Thoracic aorta (tissue), 2 donors: ENCODE results near the gene KBTBD4. TPM values are rescaled to one million over a fixed set of nuclear protein-coding genes. Genes with fewer than 3 reads are reported as not detected.

Experiments
- ATAC-seq: fragments of 150-250 bp; one replicate; pipeline ENCODE4 v1.8.0; 2017; ENCODE audit warnings: low read depth; ENCODE audit not compliant: insufficient number of reproducible peaks, low FRiP score
- DNase-seq: peaks from one replicate; pipeline ENCODE4 v3.0.0-alpha.2; 2020; ENCODE audit warnings: low spot score
- H3K27ac ChIP-seq, 2 donors: fragments of 200-600 bp; sonication (generic); 1 replicate in 1 of 2; 2 replicates in 1 of 2; pipeline ENCODE4 v1.5.1; 2016; ENCODE audit warnings: mild to moderate bottlenecking in 2 of 2, moderate library complexity in 2 of 2
- H3K27me3 ChIP-seq: fragments of 200-600 bp; sonication (generic); replicated peaks from 2 replicates; pipeline ENCODE4 v1.6.0; 2016; ENCODE audit warnings: mild to moderate bottlenecking; ENCODE audit not compliant: insufficient read depth
- H3K36me3 ChIP-seq: fragments of 200-600 bp; sonication (generic); one replicate; pipeline ENCODE4 v1.5.1; 2016
- H3K4me1 ChIP-seq, 2 donors: fragments of 200-600 bp; sonication (generic); 1 replicate in 1 of 2; 2 replicates in 1 of 2; pipeline versions ENCODE4 v1.5.1 to v1.6.0; 2016; ENCODE audit warnings: low read depth in 2 of 2, mild to moderate bottlenecking in 1 of 2; ENCODE audit not compliant: control insufficient read depth in 1 of 2
- H3K4me3 ChIP-seq: fragments of 200-600 bp; sonication (generic); 2 replicates; pipeline ENCODE4 v1.5.1; 2016; ENCODE audit warnings: mild to moderate bottlenecking
- H3K9me3 ChIP-seq: fragments of 200-600 bp; sonication (generic); 2 replicates; pipeline ENCODE4 v1.5.1; 2016
- CTCF ChIP-seq: fragments of 200-600 bp; sonication (generic); IDR thresholded peaks from one replicate; pipeline ENCODE4 v1.5.1; 2019; ENCODE audit warnings: antibody characterized with exemption
- total RNA-seq, 2 donors: library from RNA; depleted of rRNA; stranded (reverse); fragments of >200 nt; gene quantifications; one replicate each; pipeline versions ENCODE4 v1.1.0 to v1.2.3, GENCODE V29; 2016

Gene KBTBD4
- total RNA-seq, 2 donors from 2014 or later: 14.9 to 19.1 TPM

- no peak for TF ChIP-seq CTCF
- H3K4me3 ChIP-seq: no peak overlapping the region
- H3K27me3 ChIP-seq: peaks cover 10% of the 10 kb centered on the region
- H3K27ac ChIP-seq: no peak overlapping the region
- DNase-seq: no peak
- H3K36me3 ChIP-seq: no peaks in the 10 kb centered on the region
- no peaks in the 10 kb centered on the region for H3K9me3 ChIP-seq
- H3K4me1 ChIP-seq: peaks cover 12 to 22% of the 10 kb centered on the region in 2 donors
- no peak for ATAC-seq
These were observed 13.0 kb upstream of the KBTBD4 start for GRCh38 chr11:47591764-47592163.

GRCh38 chr11:47589977-47590861 is 11.4 kb upstream of the KBTBD4 start:
- peaks cover 10% of the 10 kb centered on the region for H3K27me3 ChIP-seq
- peaks cover 3% of the 10 kb centered on the region for H3K36me3 ChIP-seq
- peaks cover 12 to 22% of the 10 kb centered on the region in 2 donors for H3K4me1 ChIP-seq
- DNase-seq: no peak
- H3K9me3 ChIP-seq: no peaks in the 10 kb centered on the region
- H3K27ac ChIP-seq: no peak overlapping the region
- no peak for TF ChIP-seq CTCF
- no peak for ATAC-seq
- peak overlapping the region; percentile 35 for H3K4me3 ChIP-seq

- H3K27me3 ChIP-seq: peaks cover 10% of the 10 kb centered on the region
- peaks cover 7% of the 10 kb centered on the region for H3K36me3 ChIP-seq
- H3K4me1 ChIP-seq: peaks cover 12 to 22% of the 10 kb centered on the region in 2 donors
- ATAC-seq: no peak
- TF ChIP-seq CTCF: no peak
- H3K27ac ChIP-seq: no peak overlapping the region
- no peaks in the 10 kb centered on the region for H3K9me3 ChIP-seq
- no peak for DNase-seq
- peak overlapping the region; percentile 35 for H3K4me3 ChIP-seq
These were observed 10.8 kb upstream of the KBTBD4 start for GRCh38 chr11:47589584-47589976.

GRCh38 chr11:47589118-47589517 is 10.3 kb upstream of the KBTBD4 start:
- Histone ChIP-seq H3K27ac (no peak overlapping the region), H3K9me3 (no peaks in the 10 kb centered on the region), H3K4me1 (peaks cover 9 to 19% of the 10 kb centered on the region in 2 donors), H3K4me3 (no peak overlapping the region), H3K27me3 (peaks cover 10% of the 10 kb centered on the region), H3K36me3 (peaks cover 7% of the 10 kb centered on the region)
- no peak for ATAC-seq
- DNase-seq: no peak
- no peak for TF ChIP-seq CTCF

- Histone ChIP-seq H3K4me1 (peaks cover 0 to 10% of the 10 kb centered on the region in 2 donors), H3K9me3 (no peaks in the 10 kb centered on the region), H3K4me3 (no peak overlapping the region), H3K27ac (no peak overlapping the region), H3K27me3 (peaks cover 3% of the 10 kb centered on the region), H3K36me3 (peaks cover 19% of the 10 kb centered on the region)
- ATAC-seq (no peak), DNase-seq (no peak)
- no peak for TF ChIP-seq CTCF
These were observed 9.1 kb upstream of the KBTBD4 start for GRCh38 chr11:47587723-47588326.
